ENCODE results near the gene SEC24C. TPM values are rescaled to one million over a fixed set of nuclear protein-coding genes. Genes with fewer than 3 reads are reported as not detected.

The SEC24C gene
- total RNA-seq, 6 experiments from 2014 or later: 39.4 to 43.4 (median 41.0) TPM

DNA sequence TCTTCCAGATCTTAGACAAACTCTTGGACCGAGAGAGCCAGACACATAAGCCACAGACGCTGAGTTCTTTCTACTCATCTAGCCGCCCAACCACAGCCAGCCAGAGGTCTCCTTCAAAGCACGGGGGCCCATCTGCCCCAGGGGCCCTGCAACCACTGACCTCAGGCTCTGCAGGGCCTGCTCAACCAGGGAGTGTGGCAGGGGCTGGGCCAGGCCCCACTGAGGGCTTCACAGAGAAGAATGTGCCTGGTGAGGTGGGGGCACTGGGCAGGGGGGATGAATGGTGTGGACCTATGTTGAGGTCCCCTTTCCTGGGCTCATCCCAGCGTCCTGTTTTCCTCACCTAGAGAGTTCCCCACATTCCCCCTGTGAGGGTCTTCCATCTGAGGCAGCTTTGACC lies 52.6 kb downstream of the SEC24C start:
- TF ChIP-seq CTCF (IDR thresholded peaks at IDR 0.05) (no peak), POLR2A (IDR thresholded peaks at IDR 0.05) (no peak)
- DNase-seq: peak in 1 of 3 donors; percentile 14
- Histone ChIP-seq H3K4me3 (no peak overlapping the region), H3K36me3 (peaks cover 3 to 98% (median 55%) of the 10 kb centered on the region in 4 donors), H3K27me3 (no peaks in the 10 kb centered on the region), H3K9me3 (no peaks in the 10 kb centered on the region), H3K4me1 (no peaks in the 10 kb centered on the region), H3K27ac (no peak overlapping the region)
- WGBS (ENCODE audit: insufficient coverage, low coverage, low lambda C conversion rate, missing lambda C conversion rate): 90% methylated on average over 2 of the region's 5 CpGs
- intact Hi-C loops (cut with DNase I): no loop called here
- no peak for ATAC-seq

DNA sequence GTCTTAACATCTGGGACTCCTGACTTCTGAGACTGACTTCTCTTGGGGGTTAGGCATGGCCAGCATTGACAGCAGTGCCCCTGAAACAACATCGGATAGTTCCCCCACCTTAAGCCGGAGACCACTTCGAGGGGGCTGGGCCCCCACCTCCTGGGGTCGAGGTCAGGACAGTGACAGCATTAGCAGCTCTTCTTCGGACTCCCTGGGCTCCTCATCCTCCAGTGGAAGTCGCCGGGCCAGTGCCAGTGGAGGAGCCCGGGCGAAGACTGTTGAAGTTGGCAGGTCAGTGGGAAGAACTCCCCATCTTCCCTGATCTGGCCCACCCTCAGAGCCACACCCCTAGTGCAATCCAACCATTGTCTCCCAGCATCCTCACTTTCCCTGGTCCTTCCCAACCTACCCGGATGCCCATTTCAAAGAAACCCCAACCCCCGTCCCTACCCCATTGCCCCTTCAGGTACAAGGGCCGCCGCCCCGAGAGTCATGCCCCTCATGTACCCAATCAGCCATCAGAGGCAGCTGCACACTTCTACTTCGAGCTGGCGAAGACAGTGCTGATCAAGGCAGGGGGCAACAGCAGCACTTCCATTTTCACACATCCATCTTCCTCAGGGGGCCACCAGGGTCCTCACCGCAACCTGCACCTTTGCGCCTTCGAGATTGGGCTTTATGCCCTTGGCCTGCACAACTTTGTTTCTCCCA lies 53.3 kb downstream of the SEC24C start:
- ATAC-seq (no peak), DNase-seq (peak in 1 of 3 donors; percentile 11)
- TF ChIP-seq CTCF (IDR thresholded peaks at IDR 0.05) (no peak), POLR2A (IDR thresholded peaks at IDR 0.05) (no peak)
- Histone ChIP-seq H3K9me3 (no peaks in the 10 kb centered on the region), H3K27me3 (no peaks in the 10 kb centered on the region), H3K27ac (no peak overlapping the region), H3K36me3 (peaks cover 3 to 98% (median 51%) of the 10 kb centered on the region in 4 donors), H3K4me1 (no peaks in the 10 kb centered on the region), H3K4me3 (no peak overlapping the region)
- WGBS (ENCODE audit: insufficient coverage, low coverage, low lambda C conversion rate, missing lambda C conversion rate): 90% methylated on average over 11 of the region's 19 CpGs
- intact Hi-C loops (cut with DNase I): no loop called here

- Histone ChIP-seq H3K9me3 (no peaks in the 10 kb centered on the region), H3K4me1 (no peaks in the 10 kb centered on the region), H3K36me3 (peaks cover 3 to 98% (median 51%) of the 10 kb centered on the region in 4 donors), H3K4me3 (no peak overlapping the region), H3K27me3 (no peaks in the 10 kb centered on the region), H3K27ac (no peak overlapping the region)
- intact Hi-C loops (cut with DNase I): no loop called here
- no peak for TF ChIP-seq CTCF (IDR thresholded peaks at IDR 0.05)
- no peak for TF ChIP-seq POLR2A (IDR thresholded peaks at IDR 0.05)
- DNase-seq (peak in 1 of 3 donors; percentile 13), ATAC-seq (no peak)
- 100% methylated on average over 2 of the region's 6 CpGs for WGBS (ENCODE audit: insufficient coverage, low coverage, low lambda C conversion rate, missing lambda C conversion rate)
Observed at GRCh38 chr10:73798087-73798486, 53.9 kb downstream of the SEC24C start.

DNA sequence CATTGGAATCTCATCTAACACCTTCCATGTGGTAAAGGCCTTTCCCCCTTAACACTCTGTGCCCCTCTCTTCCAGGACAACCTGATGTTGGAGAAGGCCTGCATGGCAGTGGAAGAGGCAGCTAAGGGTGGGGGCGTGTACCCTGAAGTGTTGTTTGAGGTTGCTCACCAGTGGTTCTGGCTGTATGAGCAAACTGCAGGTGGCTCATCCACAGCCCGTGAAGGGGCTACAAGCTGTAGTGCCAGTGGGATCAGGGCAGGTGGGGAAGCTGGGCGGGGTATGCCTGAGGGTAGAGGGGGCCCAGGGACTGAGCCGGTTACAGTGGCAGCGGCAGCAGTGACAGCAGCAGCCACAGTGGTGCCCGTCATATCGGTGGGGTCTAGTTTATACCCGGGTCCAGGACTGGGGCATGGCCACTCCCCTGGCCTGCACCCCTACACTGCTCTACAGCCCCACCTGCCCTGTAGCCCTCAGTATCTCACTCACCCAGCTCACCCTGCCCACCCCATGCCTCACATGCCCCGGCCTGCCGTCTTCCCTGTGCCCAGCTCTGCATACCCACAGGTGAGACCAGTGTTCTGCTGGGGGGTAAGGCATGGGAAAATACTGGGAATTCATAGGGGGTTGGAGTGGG lies 54.9 kb downstream of the SEC24C start:
- Histone ChIP-seq H3K36me3 (peaks cover 3 to 91% (median 46%) of the 10 kb centered on the region in 4 donors), H3K9me3 (no peaks in the 10 kb centered on the region), H3K27me3 (no peaks in the 10 kb centered on the region), H3K4me1 (no peaks in the 10 kb centered on the region), H3K27ac (no peak overlapping the region), H3K4me3 (no peak overlapping the region)
- WGBS (ENCODE audit: insufficient coverage, low coverage, low lambda C conversion rate, missing lambda C conversion rate): no CpG with 5 or more reads among the region's 10 CpGs
- TF ChIP-seq POLR2A (IDR thresholded peaks at IDR 0.05): no peak
- TF ChIP-seq CTCF (IDR thresholded peaks at IDR 0.05): no peak
- DNase-seq (peak in 1 of 3 donors; percentile 17), ATAC-seq (peak in 3 of 4 donors; percentile 4 to 28 (median 8))
- intact Hi-C loops (cut with DNase I): no loop called here

Measured in right lobe of liver (tissue), 6 donors.